OCI-LY3 (cell line): Measurements from ENCODE around the gene STC2.

Experiments
- H2AFZ ChIP-seq: fragments of 200-600, 300-600 bp; shearing (Covaris generic); 2 replicates; pipeline ENCODE4 v1.6.0; 2014; ENCODE audit warnings: antibody characterized with exemption, low read depth, low read length
- H3K27ac ChIP-seq: fragments of 200-600, 300-600 bp; sonication (generic); 2 replicates; pipeline ENCODE4 v1.5.1; 2014; ENCODE audit warnings: mild to moderate bottlenecking, low read length, moderate library complexity, mixed read lengths
- H3K27me3 ChIP-seq: fragments of 200-600, 300-600 bp; sonication (generic); 2 replicates; pipeline ENCODE4 v1.6.1; 2014; ENCODE audit warnings: low read depth, low read length, mixed read lengths
- H3K36me3 ChIP-seq: fragments of 200-600, 300-600 bp; sonication (generic); replicated peaks from 2 replicates; pipeline ENCODE3; 2014; ENCODE audit warnings: low read depth, low read length, mixed read lengths
- H3K4me1 ChIP-seq: fragments of 300-600, 200-600 bp; sonication (generic); 2 replicates; pipeline ENCODE4 v1.6.1; 2014; ENCODE audit warnings: low read length, mixed read lengths
- H3K4me2 ChIP-seq: fragments of 200-600, 300-600 bp; sonication (generic); 2 replicates; pipeline ENCODE4 v1.6.1; 2014; ENCODE audit warnings: low read length, mixed read lengths
- H3K4me3 ChIP-seq: fragments of 300-600, 200-600 bp; sonication (generic); 2 replicates; pipeline ENCODE4 v1.5.1; 2014; ENCODE audit warnings: antibody characterized with exemption, mild to moderate bottlenecking, low read length, moderate library complexity
- H3K79me2 ChIP-seq: fragments of 300-600, 200-600 bp; shearing (Covaris generic); 2 replicates; pipeline ENCODE4 v1.6.1; 2014; ENCODE audit warnings: mild to moderate bottlenecking, low read length, mixed read lengths
- H3K9ac ChIP-seq: fragments of 300-600, 200-600 bp; shearing (Covaris generic); 2 replicates; pipeline ENCODE4 v1.6.0; 2014; ENCODE audit warnings: mild to moderate bottlenecking, low read length, moderate library complexity
- H3K9me3 ChIP-seq: fragments of 200-600, 300-600 bp; shearing (Covaris generic); 2 replicates; pipeline ENCODE4 v1.6.1; 2014; ENCODE audit warnings: low read length, mixed read lengths; ENCODE audit not compliant: insufficient read depth
- H4K20me1 ChIP-seq: fragments of 200-600, 300-600 bp; sonication (generic); 2 replicates; pipeline ENCODE4 v1.6.1; 2016; ENCODE audit warnings: low read length, mixed read lengths; ENCODE audit not compliant: insufficient read depth
- CTCF ChIP-seq: fragments of 200-600, 300-600 bp; sonication (generic); IDR thresholded peaks from 2 replicates; pipeline ENCODE4 v1.5.1; 2014; ENCODE audit warnings: antibody characterized with exemption, low read length, low read depth
- EZH2phosphoT487 ChIP-seq: fragments of 200-600 bp; shearing (Covaris generic); IDR thresholded peaks from 2 replicates; pipeline ENCODE4 v1.6.1; 2018; ENCODE audit warnings: antibody characterized with exemption, mixed run types, low read depth

STC2 gene

DNA sequence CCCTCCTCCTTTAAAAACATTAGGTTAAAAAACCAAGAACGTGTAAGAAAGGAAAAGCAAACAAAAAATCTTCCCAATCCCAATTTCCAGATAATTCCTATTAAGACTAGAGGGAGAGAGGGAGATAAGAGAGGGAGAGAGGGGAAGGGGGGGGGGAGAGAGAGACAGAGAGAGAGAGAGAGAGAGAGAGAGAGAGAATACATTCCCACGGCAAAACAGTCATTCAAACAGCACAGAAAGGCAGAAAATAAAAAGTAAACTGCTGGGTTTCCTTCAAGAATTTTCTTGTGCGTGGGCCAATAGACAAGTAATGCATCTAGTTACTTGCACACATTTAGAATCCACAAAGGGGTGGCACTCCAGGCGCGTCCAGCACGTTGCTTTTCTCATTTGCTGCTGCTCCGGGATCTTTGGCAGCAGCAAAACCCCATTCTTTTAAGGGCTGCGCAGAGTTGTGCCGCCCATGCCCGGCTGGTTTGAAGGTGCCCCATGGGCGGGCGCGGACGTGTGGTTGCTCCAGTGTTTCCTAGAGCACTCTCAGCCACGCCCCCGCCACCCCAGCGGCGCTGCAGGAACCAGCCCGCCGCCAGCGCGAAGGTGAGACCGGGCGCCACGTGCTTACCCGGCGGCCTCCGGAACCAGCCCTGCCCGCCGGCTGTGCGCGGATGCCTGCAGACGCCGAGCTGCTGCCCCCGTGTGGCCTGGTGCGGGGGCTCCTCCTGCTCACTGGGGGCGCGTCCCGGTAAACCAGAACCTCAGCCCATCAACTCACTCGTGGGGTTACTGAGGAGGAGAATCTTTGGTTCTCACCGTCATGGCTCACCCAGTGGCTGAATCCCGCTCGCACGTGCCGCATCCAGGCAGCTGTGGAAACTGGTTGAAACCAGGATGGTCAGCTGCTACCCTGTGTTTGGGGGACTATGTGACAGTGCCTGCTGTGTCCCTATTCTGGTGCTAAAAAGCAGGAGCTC lies 44.6 kb downstream of the STC2 start:
- Histone ChIP-seq H3K27ac (no peak overlapping the region), H4K20me1 (no peaks in the 10 kb centered on the region), H3K79me2 (no peaks in the 10 kb centered on the region), H3K9ac (no peak overlapping the region), H3K4me3 (no peak overlapping the region), H2AFZ (no peak overlapping the region), H3K27me3 (peaks cover 10% of the 10 kb centered on the region), H3K4me1 (no peaks in the 10 kb centered on the region), H3K36me3 (no peaks in the 10 kb centered on the region), H3K9me3 (no peaks in the 10 kb centered on the region), H3K4me2 (no peak overlapping the region)
- TF ChIP-seq CTCF (no peak), EZH2phosphoT487 (no peak)

DNA sequence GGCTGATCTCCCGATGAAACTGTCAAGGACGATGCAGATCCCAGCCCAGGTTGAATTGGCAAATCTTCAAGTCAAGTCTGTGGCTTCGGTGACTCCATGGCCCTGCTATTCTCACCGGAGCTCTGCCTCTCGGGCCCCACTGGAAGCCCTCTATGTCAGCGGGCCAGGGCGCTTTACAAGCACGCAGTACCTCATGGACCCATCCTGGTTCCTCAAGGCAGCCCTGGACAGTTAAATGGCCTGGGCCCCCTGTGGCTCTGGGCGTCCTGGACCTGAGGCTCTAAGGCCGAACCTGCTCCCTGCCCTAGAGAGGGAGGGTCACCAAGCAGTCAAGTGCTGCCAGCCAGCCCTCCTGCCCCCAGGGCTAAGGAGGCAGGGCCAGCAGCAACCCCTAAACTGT lies 45.3 kb downstream of the STC2 start:
- Histone ChIP-seq H2AFZ (no peak overlapping the region), H4K20me1 (no peaks in the 10 kb centered on the region), H3K27ac (no peak overlapping the region), H3K4me3 (no peak overlapping the region), H3K9me3 (no peaks in the 10 kb centered on the region), H3K4me1 (no peaks in the 10 kb centered on the region), H3K79me2 (no peaks in the 10 kb centered on the region), H3K4me2 (no peak overlapping the region), H3K36me3 (no peaks in the 10 kb centered on the region), H3K9ac (no peak overlapping the region), H3K27me3 (peaks cover 10% of the 10 kb centered on the region)
- no peak for TF ChIP-seq EZH2phosphoT487
- no peak for TF ChIP-seq CTCF

- Histone ChIP-seq H3K79me2 (no peaks in the 10 kb centered on the region), H3K4me2 (no peak overlapping the region), H4K20me1 (no peaks in the 10 kb centered on the region), H3K4me1 (no peaks in the 10 kb centered on the region), H3K9me3 (no peaks in the 10 kb centered on the region), H3K27ac (no peak overlapping the region), H3K9ac (no peak overlapping the region), H3K4me3 (no peak overlapping the region), H3K27me3 (peaks cover 6% of the 10 kb centered on the region), H2AFZ (no peak overlapping the region), H3K36me3 (no peaks in the 10 kb centered on the region)
- no peak for TF ChIP-seq EZH2phosphoT487
- peak; percentile 23; the same call in 1 of the 2 replicates for TF ChIP-seq CTCF
Observed at GRCh38 chr5:173281910-173282309, 46.3 kb downstream of the STC2 start.

GRCh38 chr5:173279166-173279565 lies 49.0 kb downstream of the STC2 start:
- H3K4me2 ChIP-seq = no peak overlapping the region
- 0 out of 2 replicates have a peak, but pooled peaks cover 4% of the 10 kb centered on the region for H3K27me3 ChIP-seq
- no peaks in the 10 kb centered on the region for H3K36me3 ChIP-seq
- H3K4me1 ChIP-seq = no peaks in the 10 kb centered on the region
- H4K20me1 ChIP-seq = no peaks in the 10 kb centered on the region
- no peaks in the 10 kb centered on the region for H3K9me3 ChIP-seq
- H3K4me3 ChIP-seq = no peak overlapping the region
- H3K9ac ChIP-seq = no peak overlapping the region
- TF ChIP-seq EZH2phosphoT487 (no peak), CTCF (no peak)
- no peak overlapping the region for H2AFZ ChIP-seq
- H3K27ac ChIP-seq = no peak overlapping the region
- H3K79me2 ChIP-seq = no peaks in the 10 kb centered on the region
